ENCODE results near the gene FAM47E. TPM values are rescaled to one million over a fixed set of nuclear protein-coding genes. Genes with fewer than 3 reads are reported as not detected.

The FAM47E gene
- total RNA-seq, 1 experiment from 2014 or later = 2.0 TPM

DNA sequence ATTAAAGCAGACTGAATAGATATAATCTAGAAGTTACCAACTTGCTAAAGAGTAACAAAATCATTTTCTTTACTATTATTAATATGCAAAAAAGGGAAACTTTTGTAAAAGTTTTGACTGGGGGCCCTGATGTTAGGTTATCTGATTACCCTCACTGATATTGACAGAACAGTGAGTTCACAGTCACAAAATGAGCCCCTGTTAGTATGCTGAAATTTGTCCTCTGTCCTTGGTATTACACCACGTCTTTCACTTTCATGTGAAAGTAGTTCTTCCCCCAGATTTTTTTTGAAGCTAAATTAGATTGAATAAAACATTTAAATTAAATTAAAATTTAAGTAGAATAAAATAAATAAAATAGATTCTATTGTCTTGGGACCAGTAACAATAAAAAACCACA, 60.9 kb downstream of the FAM47E start:
- Histone ChIP-seq H2AFZ (ENCODE audit: low read length) (no peak overlapping the region), H3K4me1 (ENCODE audit: insufficient read depth, low read length) (no peaks in the 10 kb centered on the region; the same call in 1 of the 2 replicates), H2BK15ac (ENCODE audit: low read depth, low read length) (no peak overlapping the region), H4K5ac (ENCODE audit: insufficient read length, low read depth, low read length) (no peak overlapping the region), H2BK120ac (ENCODE audit: low read depth, low read length, poor library complexity, severe bottlenecking) (no peak overlapping the region), H3K23ac (ENCODE audit: insufficient read length, low read depth, low read length) (no peak overlapping the region), H3K79me2 (ENCODE audit: insufficient read depth, low read length) (no peaks in the 10 kb centered on the region), H2AK5ac (ENCODE audit: insufficient read length, low read length) (no peak overlapping the region), H4K91ac (ENCODE audit: insufficient read length, low read depth, low read length) (no peak overlapping the region), H3K4ac (ENCODE audit: low read depth, low read length) (no peak overlapping the region), H3K79me1 (ENCODE audit: insufficient read depth, low read depth, low read length, poor library complexity, severe bottlenecking) (no peaks in the 10 kb centered on the region), H2BK20ac (ENCODE audit: low read depth, low read length, poor library complexity, severe bottlenecking) (no peak overlapping the region), H3K18ac (ENCODE audit: insufficient read length, low read depth, low read length) (no peak overlapping the region), H4K20me1 (ENCODE audit: control insufficient read depth, insufficient read depth, insufficient read length) (no peaks in the 10 kb centered on the region), H3T11ph (ENCODE audit: low read length) (no peak overlapping the region), H3K23me2 (ENCODE audit: insufficient read length, low read depth, low read length, poor library complexity, severe bottlenecking) (peaks cover 3% of the 10 kb centered on the region), H3K27ac (ENCODE audit: insufficient read length, low read depth, low read length) (no peak overlapping the region), H4K8ac (replicated peaks; ENCODE audit: insufficient read length, low read depth, low read length) (no peak overlapping the region), H3K9me3 (ENCODE audit: control insufficient read depth, low read depth, low read length) (no peaks in the 10 kb centered on the region), H2BK12ac (ENCODE audit: insufficient read length, low read depth, low read length) (no peak overlapping the region), H2BK5ac (ENCODE audit: insufficient read length, low read length) (no peak overlapping the region), H3K56ac (ENCODE audit: insufficient read length, low read depth, low read length) (no peak overlapping the region), H3K9ac (ENCODE audit: extremely low read depth, insufficient read length, low read length) (no peak overlapping the region), H3K14ac (ENCODE audit: insufficient read depth, low read length) (no peak overlapping the region), H3K27me3 (ENCODE audit: insufficient read depth, low read length) (no peaks in the 10 kb centered on the region), H3K4me2 (ENCODE audit: insufficient read depth, insufficient read length, low read length) (no peak overlapping the region)
- no CpG with 5 or more reads among the region's 1 CpG for WGBS (ENCODE audit: extremely low coverage, insufficient read length, low lambda C conversion rate)
- DNase-seq = no peak
- H3K27ac Mint-ChIP-seq = no peak overlapping the region
- peaks cover 6 to 16% (median 15%) of the 10 kb centered on the region in 3 experiments; a peak in 6 of 7 replicates for H3K36me3 Mint-ChIP-seq (ENCODE audit: insufficient read depth in 1 of 3, low read depth in 3 of 3)
- H3K9me3 Mint-ChIP-seq = peaks cover 4 to 6% of the 10 kb centered on the region in 2 experiments; a peak in 4 of 5 replicates
- peaks cover 3 to 10% of the 10 kb centered on the region in 2 experiments for H3K4me1 Mint-ChIP-seq
- no peak overlapping the region for H3K4me3 Mint-ChIP-seq
- TF ChIP-seq, protein P1, sequence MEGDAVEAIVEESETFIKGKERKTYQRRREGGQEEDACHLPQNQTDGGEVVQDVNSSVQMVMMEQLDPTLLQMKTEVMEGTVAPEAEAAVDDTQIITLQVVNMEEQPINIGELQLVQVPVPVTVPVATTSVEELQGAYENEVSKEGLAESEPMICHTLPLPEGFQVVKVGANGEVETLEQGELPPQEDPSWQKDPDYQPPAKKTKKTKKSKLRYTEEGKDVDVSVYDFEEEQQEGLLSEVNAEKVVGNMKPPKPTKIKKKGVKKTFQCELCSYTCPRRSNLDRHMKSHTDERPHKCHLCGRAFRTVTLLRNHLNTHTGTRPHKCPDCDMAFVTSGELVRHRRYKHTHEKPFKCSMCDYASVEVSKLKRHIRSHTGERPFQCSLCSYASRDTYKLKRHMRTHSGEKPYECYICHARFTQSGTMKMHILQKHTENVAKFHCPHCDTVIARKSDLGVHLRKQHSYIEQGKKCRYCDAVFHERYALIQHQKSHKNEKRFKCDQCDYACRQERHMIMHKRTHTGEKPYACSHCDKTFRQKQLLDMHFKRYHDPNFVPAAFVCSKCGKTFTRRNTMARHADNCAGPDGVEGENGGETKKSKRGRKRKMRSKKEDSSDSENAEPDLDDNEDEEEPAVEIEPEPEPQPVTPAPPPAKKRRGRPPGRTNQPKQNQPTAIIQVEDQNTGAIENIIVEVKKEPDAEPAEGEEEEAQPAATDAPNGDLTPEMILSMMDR (conservative IDR thresholded peaks at IDR 0.05) = no peak
- H3K27me3 Mint-ChIP-seq (ENCODE audit: low read depth) = peaks cover 6% of the 10 kb centered on the region

All from H9 (cell line).